Tibial nerve (tissue), 4 donors: Measurements from ENCODE around the gene RHOBTB3. TPM values are rescaled to one million over a fixed set of nuclear protein-coding genes. Genes with fewer than 3 reads are reported as not detected.
A peak's percentile ranks its signal among the peaks of the same experiment; 100 is the strongest.

Experiments used
- DNase-seq, 2 donors: peaks; one replicate each; pipeline ENCODE4 v3.0.0-alpha.2; 2019; ENCODE audit warnings: low spot score in 2 of 2
- H3K27ac ChIP-seq, 4 donors: fragments of 200-600 bp; sonication (generic) in 3 of 4; one replicate each; pipeline ENCODE4 v1.5.1; 2017 to 2019; ENCODE audit warnings: mild to moderate bottlenecking in 1 of 4
- H3K27me3 ChIP-seq, 2 donors: fragments of 200-600 bp; sonication (generic) in 1 of 2; one replicate each; pipeline versions ENCODE4 v1.5.1 to v1.6.0; 2017 to 2019
- H3K36me3 ChIP-seq, 3 donors: fragments of 200-600 bp; sonication (generic); one replicate each; pipeline ENCODE4 v1.5.1; 2018 to 2019
- H3K4me1 ChIP-seq, 4 donors: fragments of 200-600 bp; sonication (generic) in 3 of 4; one replicate each; pipeline ENCODE4 v1.5.1; 2017 to 2019
- H3K4me3 ChIP-seq, 4 donors: fragments of 200-600 bp; sonication (generic) in 3 of 4; one replicate each; pipeline ENCODE4 v1.5.1; 2017 to 2019; ENCODE audit warnings: mild to moderate bottlenecking in 1 of 4, moderate library complexity in 1 of 4
- H3K9me3 ChIP-seq, 4 donors: fragments of 200-600 bp; sonication (generic) in 3 of 4; one replicate each; pipeline ENCODE4 v1.5.1; 2017 to 2019
- EP300 ChIP-seq, 2 donors: sonication (generic); formaldehyde crosslinking; IDR thresholded peaks; one replicate each; pipeline ENCODE4 v1.6.1; 2017; ENCODE audit warnings: antibody characterized with exemption in 2 of 2, mild to moderate bottlenecking in 1 of 2
- POLR2A ChIP-seq, 2 donors: fragments of 450-650 bp; IDR thresholded peaks; one replicate each; pipeline ENCODE4 v1.6.1; 2017; ENCODE audit warnings: antibody characterized with exemption in 2 of 2, mild to moderate bottlenecking in 2 of 2, moderate library complexity in 2 of 2
- WGBS, 2 donors: methylation state at CpG; one replicate each; pipeline ENCODE4 v1.1.5; 2018; 5-methylcytosine and 5-hydroxymethylcytosine counted together
- total RNA-seq, 4 donors: library from RNA; depleted of rRNA; stranded (reverse); fragments of >200 nt; gene quantifications; one replicate each; pipeline ENCODE4 v1.1.0, GENCODE V29; 2016
- TF ChIP-seq, protein P1 (sequence below), 5 experiments: fragments of 200-600 bp in 3 of 5; fragments of 450-650 bp in 2 of 5; sonication (generic) in 3 of 5; IDR thresholded peaks; one replicate each; pipeline ENCODE4 v1.5.1; 2016 to 2019; ENCODE audit warnings: antibody characterized with exemption in 5 of 5, mild to moderate bottlenecking in 3 of 5, moderate library complexity in 2 of 5

RHOBTB3 gene, protein sequence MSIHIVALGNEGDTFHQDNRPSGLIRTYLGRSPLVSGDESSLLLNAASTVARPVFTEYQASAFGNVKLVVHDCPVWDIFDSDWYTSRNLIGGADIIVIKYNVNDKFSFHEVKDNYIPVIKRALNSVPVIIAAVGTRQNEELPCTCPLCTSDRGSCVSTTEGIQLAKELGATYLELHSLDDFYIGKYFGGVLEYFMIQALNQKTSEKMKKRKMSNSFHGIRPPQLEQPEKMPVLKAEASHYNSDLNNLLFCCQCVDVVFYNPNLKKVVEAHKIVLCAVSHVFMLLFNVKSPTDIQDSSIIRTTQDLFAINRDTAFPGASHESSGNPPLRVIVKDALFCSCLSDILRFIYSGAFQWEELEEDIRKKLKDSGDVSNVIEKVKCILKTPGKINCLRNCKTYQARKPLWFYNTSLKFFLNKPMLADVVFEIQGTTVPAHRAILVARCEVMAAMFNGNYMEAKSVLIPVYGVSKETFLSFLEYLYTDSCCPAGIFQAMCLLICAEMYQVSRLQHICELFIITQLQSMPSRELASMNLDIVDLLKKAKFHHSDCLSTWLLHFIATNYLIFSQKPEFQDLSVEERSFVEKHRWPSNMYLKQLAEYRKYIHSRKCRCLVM
- 100 to 1,000 TPM; 130 to 219 (median 195) TPM for total RNA-seq

DNA sequence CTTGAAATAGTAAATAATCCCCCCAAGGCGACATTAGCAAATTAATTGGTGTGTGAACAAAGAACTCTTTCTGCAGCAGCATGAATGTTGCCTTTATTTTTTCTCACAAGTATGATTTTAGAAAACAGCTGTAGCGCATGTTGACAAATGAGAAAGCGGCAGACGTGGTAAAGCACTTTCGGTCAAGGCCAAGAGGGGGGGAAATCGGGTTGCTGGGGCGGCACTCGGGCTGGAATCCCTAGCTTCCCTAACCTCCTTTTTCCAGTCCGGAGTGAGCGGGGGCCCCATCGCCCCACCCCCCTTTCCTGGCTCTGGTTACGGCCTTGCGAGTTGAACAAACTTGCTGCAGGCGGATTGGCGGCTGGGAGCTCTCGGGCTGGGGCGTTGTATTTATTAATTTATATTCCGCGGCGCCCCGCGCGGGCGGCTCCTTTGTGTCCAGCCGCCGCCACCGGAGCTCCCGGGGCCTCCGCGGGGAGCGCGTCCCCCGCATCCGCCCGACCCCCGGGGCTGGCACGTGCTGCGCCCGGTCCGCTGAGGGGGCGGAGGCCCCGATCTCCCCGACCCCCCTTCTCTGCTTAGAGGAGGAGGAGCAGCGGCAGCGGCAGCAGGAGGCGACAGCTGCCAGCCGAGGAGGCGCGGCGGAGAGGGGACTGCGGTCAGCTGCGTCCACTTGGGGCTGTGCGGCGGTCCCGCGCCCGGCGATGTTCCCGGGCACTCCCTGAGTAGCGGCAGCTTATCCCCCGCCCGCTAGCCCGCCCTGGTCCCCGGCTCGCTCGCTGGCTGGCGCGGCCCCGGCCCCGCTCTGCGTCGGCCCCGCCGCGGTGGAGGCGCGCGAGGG, at the start of gene RHOBTB3:
TSS of gene RHOBTB3 (plus strand) at position 607 of the 841 bp plus-strand sequence. CDS start 347 bp downstream, outside the sequence.
- H3K4me3 ChIP-seq, result peak within 1 kb of the TSS; percentile 48 to 97 (median 70)
- peaks cover 0 to 68% (median 35%) of the 10 kb centered on the region in 4 donors for H3K4me1 ChIP-seq
- H3K9me3 ChIP-seq, result no peaks in the 10 kb centered on the region
- H3K27ac ChIP-seq, result peak within 1 kb of the TSS; percentile 73 to 100 (median 96)
- no peaks in the 10 kb centered on the region for H3K36me3 ChIP-seq
- peak in 1 of 2 donors; percentile 91 for TF ChIP-seq EP300 (IDR thresholded peaks at IDR 0.05)
- TF ChIP-seq, protein P1, sequence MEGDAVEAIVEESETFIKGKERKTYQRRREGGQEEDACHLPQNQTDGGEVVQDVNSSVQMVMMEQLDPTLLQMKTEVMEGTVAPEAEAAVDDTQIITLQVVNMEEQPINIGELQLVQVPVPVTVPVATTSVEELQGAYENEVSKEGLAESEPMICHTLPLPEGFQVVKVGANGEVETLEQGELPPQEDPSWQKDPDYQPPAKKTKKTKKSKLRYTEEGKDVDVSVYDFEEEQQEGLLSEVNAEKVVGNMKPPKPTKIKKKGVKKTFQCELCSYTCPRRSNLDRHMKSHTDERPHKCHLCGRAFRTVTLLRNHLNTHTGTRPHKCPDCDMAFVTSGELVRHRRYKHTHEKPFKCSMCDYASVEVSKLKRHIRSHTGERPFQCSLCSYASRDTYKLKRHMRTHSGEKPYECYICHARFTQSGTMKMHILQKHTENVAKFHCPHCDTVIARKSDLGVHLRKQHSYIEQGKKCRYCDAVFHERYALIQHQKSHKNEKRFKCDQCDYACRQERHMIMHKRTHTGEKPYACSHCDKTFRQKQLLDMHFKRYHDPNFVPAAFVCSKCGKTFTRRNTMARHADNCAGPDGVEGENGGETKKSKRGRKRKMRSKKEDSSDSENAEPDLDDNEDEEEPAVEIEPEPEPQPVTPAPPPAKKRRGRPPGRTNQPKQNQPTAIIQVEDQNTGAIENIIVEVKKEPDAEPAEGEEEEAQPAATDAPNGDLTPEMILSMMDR (IDR thresholded peaks at IDR 0.05), result peak in 4 of 5 experiments; percentile 1 to 31 (median 18)
- peak; percentile 79 to 86 for TF ChIP-seq POLR2A (IDR thresholded peaks at IDR 0.05)
- DNase-seq, result peak; percentile 88 to 90
- no peaks in the 10 kb centered on the region for H3K27me3 ChIP-seq
- 0 to 1% methylated on average over 11 to 54 of the region's 78 CpGs for WGBS, 2 donors

DNA sequence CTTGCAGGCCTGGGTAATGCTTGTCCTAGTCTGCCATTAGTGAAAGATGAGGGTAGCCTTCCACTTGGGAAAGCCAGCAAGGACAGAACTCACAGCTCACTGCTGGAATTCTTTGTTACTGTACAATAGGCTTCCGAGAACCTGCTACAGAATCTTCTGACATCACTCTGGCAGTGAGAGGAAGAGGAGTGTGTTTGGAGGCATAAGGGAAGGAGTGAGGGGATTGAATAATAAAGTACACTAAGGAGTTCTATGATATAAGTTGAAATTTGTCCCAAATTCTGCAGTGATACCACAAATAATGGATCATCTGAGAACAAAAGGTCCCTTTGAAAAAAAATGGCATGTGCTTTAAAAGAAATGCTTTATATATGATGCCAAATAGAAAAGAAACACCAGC, 48.2 kb upstream of the RHOBTB3 start, which contains the start of gene SPATA9:
TSS of gene SPATA9 (minus strand) at position 101 of the 400 bp plus-strand sequence. CDS start 137 bp downstream, outside the sequence.
- WGBS, 2 donors, result 38 to 71% methylated on average over 1 of the region's 1 CpG
- Histone ChIP-seq H3K27ac (peak within 1 kb of the TSS in 1 of 4 donors; percentile 17), H3K4me1 (no peaks in the 10 kb centered on the region), H3K27me3 (no peaks in the 10 kb centered on the region), H3K9me3 (no peaks in the 10 kb centered on the region), H3K36me3 (no peaks in the 10 kb centered on the region), H3K4me3 (no peak within 1 kb of the TSS)
- TF ChIP-seq, protein P1 (IDR thresholded peaks at IDR 0.05), result no peak
- TF ChIP-seq POLR2A (IDR thresholded peaks at IDR 0.05), result no peak
- no peak for TF ChIP-seq EP300 (IDR thresholded peaks at IDR 0.05)
- DNase-seq, result no peak

DNA sequence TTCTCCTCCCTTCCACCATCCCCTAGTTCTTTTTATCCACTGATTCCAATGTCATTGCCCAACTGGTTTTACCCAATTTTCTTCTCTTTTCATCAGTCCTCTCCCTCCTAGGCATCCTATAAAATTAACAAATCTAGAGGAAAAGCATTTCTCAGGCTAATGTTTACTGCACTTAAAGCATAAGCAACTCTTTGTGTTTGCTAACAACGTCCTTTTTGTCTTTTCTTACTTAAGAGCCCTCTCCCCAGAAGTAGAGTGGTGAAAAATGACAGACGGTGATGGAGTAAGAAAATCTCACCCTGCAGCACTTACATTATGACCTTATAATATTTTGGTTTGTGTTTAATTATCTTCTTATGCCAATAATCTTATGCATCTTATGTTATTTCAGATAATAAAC, 46.8 kb upstream of the RHOBTB3 start:
- Histone ChIP-seq H3K4me1 (no peaks in the 10 kb centered on the region), H3K4me3 (no peak overlapping the region), H3K27ac (no peak overlapping the region), H3K36me3 (no peaks in the 10 kb centered on the region), H3K27me3 (no peaks in the 10 kb centered on the region), H3K9me3 (no peaks in the 10 kb centered on the region)
- TF ChIP-seq EP300 (IDR thresholded peaks at IDR 0.05), result no peak
- TF ChIP-seq, protein P1 (IDR thresholded peaks at IDR 0.05), result no peak
- TF ChIP-seq POLR2A (IDR thresholded peaks at IDR 0.05), result no peak
- DNase-seq, result no peak
- 48 to 58% methylated on average over 2 of the region's 2 CpGs for WGBS, 2 donors

DNA sequence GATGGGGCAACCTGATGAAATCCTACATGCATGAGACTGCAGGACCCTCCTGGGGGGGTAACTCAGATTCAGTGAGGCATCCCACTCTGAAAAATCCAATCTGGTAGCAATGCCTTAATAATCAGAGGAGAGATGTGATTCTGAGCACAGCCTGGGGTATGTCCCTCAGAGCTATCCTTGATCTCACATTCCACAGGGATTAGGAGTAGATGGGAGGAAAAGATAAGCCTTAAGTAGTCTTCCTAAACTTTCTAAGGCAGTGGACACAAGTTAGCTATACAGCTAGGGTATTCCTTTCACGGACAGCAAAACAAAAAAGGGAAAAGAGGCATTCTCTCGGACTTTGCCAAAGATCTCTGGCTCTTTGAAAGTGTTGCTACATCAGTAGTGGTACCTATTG, 44.5 kb upstream of the RHOBTB3 start:
- H3K9me3 ChIP-seq, result no peaks in the 10 kb centered on the region
- DNase-seq, result no peak
- no peak for TF ChIP-seq POLR2A (IDR thresholded peaks at IDR 0.05)
- TF ChIP-seq, protein P1 (IDR thresholded peaks at IDR 0.05), result no peak
- no peak for TF ChIP-seq EP300 (IDR thresholded peaks at IDR 0.05)
- no peaks in the 10 kb centered on the region for H3K36me3 ChIP-seq
- 71 to 79% methylated on average over 2 of the region's 2 CpGs for WGBS, 2 donors
- H3K4me1 ChIP-seq, result no peaks in the 10 kb centered on the region
- H3K27me3 ChIP-seq, result no peaks in the 10 kb centered on the region
- no peak overlapping the region for H3K4me3 ChIP-seq
- H3K27ac ChIP-seq, result no peak overlapping the region
